Spleen (tissue), 11 donors: ENCODE results near the gene TAF15. TPM values are rescaled to one million over a fixed set of nuclear protein-coding genes. Genes with fewer than 3 reads are reported as not detected.
A peak's percentile ranks its signal among the peaks of the same experiment; 100 is the strongest.

Experiments used
- DNase-seq: peaks from one replicate; pipeline ENCODE4 v3.0.0-alpha.2; 2020
- H3K27ac ChIP-seq, 8 donors: fragments of 200-600 bp; sonication (generic) in 7 of 8; 1 replicate in 4 of 8; 2 replicates in 4 of 8; pipeline versions ENCODE4 v1.5.0 to v1.8.0; 2016 to 2021; ENCODE audit warnings: inconsistent platforms in 4 of 8, mild to moderate bottlenecking in 4 of 8, moderate library complexity in 1 of 8
- H3K27me3 ChIP-seq, 7 donors: fragments of 200-600 bp; sonication (generic) in 6 of 7; replicated peaks in 1 of 7; 1 replicate in 4 of 7; 2 replicates in 3 of 7; pipeline versions ENCODE4 v1.5.0 to v1.8.0; 2016 to 2021; ENCODE audit warnings: inconsistent platforms in 3 of 7, mild to moderate bottlenecking in 1 of 7
- H3K36me3 ChIP-seq, 6 donors: fragments of 200-600 bp; sonication (generic) in 5 of 6; 1 replicate in 4 of 6; 2 replicates in 2 of 6; pipeline versions ENCODE4 v1.5.0 to v1.8.0; 2016 to 2021; ENCODE audit warnings: inconsistent platforms in 2 of 6
- H3K4me1 ChIP-seq, 6 donors: fragments of 200-600 bp; sonication (generic) in 5 of 6; 1 replicate in 3 of 6; 2 replicates in 3 of 6; pipeline versions ENCODE4 v1.5.0 to v1.8.0; 2016 to 2021; ENCODE audit warnings: inconsistent platforms in 3 of 6
- H3K4me3 ChIP-seq, 8 donors: fragments of 200-600 bp; sonication (generic) in 7 of 8; 1 replicate in 4 of 8; 2 replicates in 4 of 8; pipeline versions ENCODE4 v1.5.0 to v1.8.0; 2016 to 2021; ENCODE audit warnings: inconsistent platforms in 4 of 8, mild to moderate bottlenecking in 4 of 8, moderate library complexity in 2 of 8
- H3K9me3 ChIP-seq, 8 donors: fragments of 200-600 bp; sonication (generic) in 7 of 8; 1 replicate in 4 of 8; 2 replicates in 4 of 8; pipeline versions ENCODE4 v1.5.0 to v1.8.0; 2016 to 2021; ENCODE audit warnings: inconsistent platforms in 4 of 8
- POLR2A ChIP-seq, 3 donors: fragments of 450-650 bp; IDR thresholded peaks; one replicate each; pipeline ENCODE4 v1.5.1; 2017; ENCODE audit warnings: antibody characterized with exemption in 3 of 3, mild to moderate bottlenecking in 1 of 3
- POLR2AphosphoS5 ChIP-seq, 3 donors: sonication (generic); formaldehyde crosslinking; IDR thresholded peaks; one replicate each; pipeline ENCODE4 v1.5.1; 2017; ENCODE audit warnings: antibody characterized with exemption in 3 of 3
- WGBS, 5 donors: extraction: QIAGEN DNeasy Blood & Tissue Kit in 3 of 5; methylation state at CpG; one replicate each; pipeline versions ENCODE4 v1.1.5 to v1.1.7; 2013 to 2018; 5-methylcytosine and 5-hydroxymethylcytosine counted together
- intact Hi-C: fragments of 100-400 bp; cut with DNase I; formaldehyde crosslinking; loops from one replicate; pipeline ENCODE4 v1.15.0; 2023; ENCODE audit warnings: low total_unique reads
- polyA plus RNA-seq, 3 donors: library from polyadenylated mRNA; stranded (reverse); fragments of 200-250 nt; gene quantifications; one replicate each; pipeline ENCODE4 v1.2.1, GENCODE V29; 2013
- total RNA-seq, 7 donors: library from RNA; depleted of rRNA in 3 of 7; stranded (reverse); fragments of >200 nt in 3 of 7; fragmentation: NEBNext Ultra II Directional in 4 of 7; extraction: Animal tissue kit (Norgen Biotek cat#: 25700) in 4 of 7; gene quantifications; one replicate each; pipeline versions ENCODE4 v1.1.0 to v1.2.1, GENCODE V29; 2016 to 2021
- TF ChIP-seq, protein P1 (sequence below), 11 experiments: fragments of 200-600 bp in 7 of 11; fragments of 450-650 bp in 4 of 11; sonication (generic) in 4 of 11; IDR thresholded peaks in 8 of 11; conservative IDR thresholded peaks in 3 of 11; 1 replicate in 7 of 11; 2 replicates in 4 of 11; pipeline versions ENCODE4 v1.4.0 to v1.8.0; 2016 to 2021; ENCODE audit warnings: antibody characterized with exemption in 11 of 11, inconsistent platforms in 4 of 11, mild to moderate bottlenecking in 1 of 11
- donor health status: healthy with polysubstance abuse.
- donor health status: DM: no; HTN: no; CAD: no; lungs with moderate emphysema.
- donor health status: DM: no; HTN: no; CAD: no.
- donor health status: Bipolar disorder and iron deficiency.
- donor health status: healthy.
- donor health status: DM: no; HTN: no; CAD: no.
- donor health status: DM: yes; HTN: yes; CAD: no.

The TAF15 gene
- total and polyA plus RNA-seq, 10 donors, result 55.9 to 184 (median 108) TPM

GRCh38 chr17:35872196-35872980, 63.1 kb downstream of the TAF15 start:
- WGBS, 5 donors, result 94 to 96% (median 94%) methylated on average over 12 of the region's 12 CpGs
- TF ChIP-seq, protein P1, sequence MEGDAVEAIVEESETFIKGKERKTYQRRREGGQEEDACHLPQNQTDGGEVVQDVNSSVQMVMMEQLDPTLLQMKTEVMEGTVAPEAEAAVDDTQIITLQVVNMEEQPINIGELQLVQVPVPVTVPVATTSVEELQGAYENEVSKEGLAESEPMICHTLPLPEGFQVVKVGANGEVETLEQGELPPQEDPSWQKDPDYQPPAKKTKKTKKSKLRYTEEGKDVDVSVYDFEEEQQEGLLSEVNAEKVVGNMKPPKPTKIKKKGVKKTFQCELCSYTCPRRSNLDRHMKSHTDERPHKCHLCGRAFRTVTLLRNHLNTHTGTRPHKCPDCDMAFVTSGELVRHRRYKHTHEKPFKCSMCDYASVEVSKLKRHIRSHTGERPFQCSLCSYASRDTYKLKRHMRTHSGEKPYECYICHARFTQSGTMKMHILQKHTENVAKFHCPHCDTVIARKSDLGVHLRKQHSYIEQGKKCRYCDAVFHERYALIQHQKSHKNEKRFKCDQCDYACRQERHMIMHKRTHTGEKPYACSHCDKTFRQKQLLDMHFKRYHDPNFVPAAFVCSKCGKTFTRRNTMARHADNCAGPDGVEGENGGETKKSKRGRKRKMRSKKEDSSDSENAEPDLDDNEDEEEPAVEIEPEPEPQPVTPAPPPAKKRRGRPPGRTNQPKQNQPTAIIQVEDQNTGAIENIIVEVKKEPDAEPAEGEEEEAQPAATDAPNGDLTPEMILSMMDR (IDR thresholded peaks at IDR 0.05 in 8 of 11, conservative IDR thresholded peaks at IDR 0.05 in 3 of 11), result no peak
- no peak for DNase-seq
- H3K36me3 ChIP-seq, result peaks cover 0 to 10% (median 0%) of the 10 kb centered on the region in 6 donors
- no peaks in the 10 kb centered on the region for H3K9me3 ChIP-seq
- no peak overlapping the region for H3K4me3 ChIP-seq
- intact Hi-C loops, result no loop called here
- H3K27me3 ChIP-seq, result peaks cover 0 to 8% (median 0%) of the 10 kb centered on the region in 7 donors
- no peak overlapping the region for H3K27ac ChIP-seq
- H3K4me1 ChIP-seq, result peaks cover 0 to 55% (median 22%) of the 10 kb centered on the region in 6 donors

DNA sequence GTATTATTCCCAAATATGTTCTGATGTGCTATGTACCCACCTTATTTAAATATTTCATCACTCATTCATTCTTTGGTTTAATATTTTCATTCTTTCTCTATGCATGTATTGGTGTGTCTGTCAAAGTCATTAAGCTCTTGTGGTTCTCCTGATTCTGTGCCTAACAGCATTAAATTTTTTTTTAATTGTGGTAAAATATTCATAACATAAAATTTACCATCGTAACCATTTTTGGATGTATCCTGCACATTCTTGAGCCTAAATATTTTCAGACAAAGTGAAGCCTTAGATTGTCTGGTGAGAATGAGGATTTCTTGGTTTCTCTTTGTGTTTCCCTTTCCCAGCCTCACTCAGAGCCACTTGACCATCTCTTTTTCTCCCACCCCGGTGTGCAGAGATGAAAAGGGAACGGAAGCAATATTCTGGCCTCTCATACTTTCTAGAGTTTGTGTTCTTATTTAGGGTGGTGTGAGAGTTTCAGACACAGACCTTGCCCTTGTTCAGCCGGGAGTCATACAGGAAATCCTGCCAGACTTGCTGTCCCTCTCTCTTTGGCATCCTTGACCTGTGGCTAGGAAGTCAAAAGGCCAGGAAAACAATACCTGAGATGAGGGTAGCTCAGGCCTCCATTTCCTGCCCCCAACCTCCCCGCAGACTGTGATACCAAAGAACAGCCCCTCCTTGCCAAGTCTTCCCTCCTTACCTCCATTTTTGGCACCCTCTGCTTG, 66.0 kb downstream of the TAF15 start:
- peaks cover 0 to 8% (median 0%) of the 10 kb centered on the region in 7 donors for H3K27me3 ChIP-seq
- H3K9me3 ChIP-seq, result no peaks in the 10 kb centered on the region
- 26 to 40% (median 32%) methylated on average over 5 of the region's 5 CpGs for WGBS, 5 donors
- H3K27ac ChIP-seq, result peak overlapping the region in 4 of 8 donors; percentile 35 to 84 (median 72)
- intact Hi-C loops, result no loop called here
- TF ChIP-seq, protein P1 (IDR thresholded peaks at IDR 0.05 in 8 of 11, conservative IDR thresholded peaks at IDR 0.05 in 3 of 11), result no peak
- peak in 1 of 3 donors; percentile 47 for TF ChIP-seq POLR2AphosphoS5 (IDR thresholded peaks at IDR 0.05)
- no peak for DNase-seq
- H3K4me3 ChIP-seq, result peak overlapping the region in 2 of 8 donors; percentile 28 to 69
- peaks cover 0 to 10% (median 0%) of the 10 kb centered on the region in 6 donors for H3K36me3 ChIP-seq
- peaks cover 0 to 64% (median 24%) of the 10 kb centered on the region in 6 donors for H3K4me1 ChIP-seq

- TF ChIP-seq, protein P1 (IDR thresholded peaks at IDR 0.05 in 8 of 11, conservative IDR thresholded peaks at IDR 0.05 in 3 of 11), result no peak
- TF ChIP-seq POLR2A (IDR thresholded peaks at IDR 0.05) (no peak), POLR2AphosphoS5 (IDR thresholded peaks at IDR 0.05) (no peak)
- Histone ChIP-seq H3K4me1 (peaks cover 0 to 69% (median 27%) of the 10 kb centered on the region in 6 donors), H3K9me3 (no peaks in the 10 kb centered on the region), H3K4me3 (peak overlapping the region in 2 of 8 donors; percentile 28 to 69), H3K27me3 (peaks cover 0 to 8% (median 0%) of the 10 kb centered on the region in 7 donors), H3K27ac (peak overlapping the region in 4 of 8 donors; percentile 35 to 84 (median 72)), H3K36me3 (peaks cover 0 to 10% (median 0%) of the 10 kb centered on the region in 6 donors)
- intact Hi-C loops, result no loop called here
- no peak for DNase-seq
- WGBS, 5 donors, result 30 to 48% (median 39%) methylated on average over 3 of the region's 3 CpGs
These were observed 66.5 kb downstream of the TAF15 start for GRCh38 chr17:35875800-35876139.

DNA sequence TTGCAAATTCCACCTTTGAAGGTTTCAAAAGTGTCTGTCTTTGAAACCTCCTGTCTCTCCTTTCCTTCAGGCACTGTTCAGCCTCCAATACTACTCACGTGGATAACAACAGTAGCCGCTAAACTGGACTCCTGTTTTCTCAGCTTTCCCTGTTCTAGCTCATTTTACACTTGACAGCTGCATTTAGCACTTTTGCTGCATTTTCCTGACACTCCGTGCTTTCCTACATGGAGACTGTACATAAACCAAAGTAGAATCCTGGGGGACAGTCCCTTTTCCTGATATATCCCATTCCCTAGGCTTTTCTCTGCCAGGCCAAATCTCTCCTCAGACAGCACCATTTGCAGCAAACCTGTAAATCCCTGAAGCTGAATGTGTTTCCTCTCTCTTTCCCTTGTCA, 67.2 kb downstream of the TAF15 start:
- TF ChIP-seq POLR2A (IDR thresholded peaks at IDR 0.05), result no peak
- TF ChIP-seq, protein P1 (IDR thresholded peaks at IDR 0.05 in 8 of 11, conservative IDR thresholded peaks at IDR 0.05 in 3 of 11), result no peak
- DNase-seq, result no peak
- 80 to 90% (median 89%) methylated on average over 3 of the region's 3 CpGs for WGBS, 5 donors

More for the DNA sequence above, 67.2 kb downstream of the TAF15 start:
- H3K27me3 ChIP-seq, result peaks cover 0 to 8% (median 0%) of the 10 kb centered on the region in 7 donors
- H3K4me3 ChIP-seq, result peak overlapping the region in 2 of 8 donors; percentile 28 to 69
- no peaks in the 10 kb centered on the region for H3K9me3 ChIP-seq
- intact Hi-C loops, result no loop called here
- peaks cover 0 to 10% (median 0%) of the 10 kb centered on the region in 6 donors for H3K36me3 ChIP-seq
- peaks cover 0 to 68% (median 24%) of the 10 kb centered on the region in 6 donors for H3K4me1 ChIP-seq
- H3K27ac ChIP-seq, result peak overlapping the region in 4 of 8 donors; percentile 35 to 84 (median 72)
